IPS-11a (cell line): ENCODE results near the gene CLSTN2.

Experiments used
- H3K4me3 ChIP-seq: one replicate; pipeline ENCODE4 v1.5.1; 2013; ENCODE audit warnings: low read depth, low read length, control low read depth

CLSTN2 gene

GRCh38 chr3:140089403-140090072 is 154.6 kb downstream of the CLSTN2 start:
- no peak overlapping the region for H3K4me3 ChIP-seq

GRCh38 chr3:140091143-140091542 is 156.2 kb downstream of the CLSTN2 start:
- no peak overlapping the region for H3K4me3 ChIP-seq

- H3K4me3 ChIP-seq: no peak overlapping the region
Measured at GRCh38 chr3:140092848-140093536, 158.0 kb downstream of the CLSTN2 start.

- no peak overlapping the region for H3K4me3 ChIP-seq
Measured at GRCh38 chr3:140093742-140094141, 158.8 kb downstream of the CLSTN2 start.

DNA sequence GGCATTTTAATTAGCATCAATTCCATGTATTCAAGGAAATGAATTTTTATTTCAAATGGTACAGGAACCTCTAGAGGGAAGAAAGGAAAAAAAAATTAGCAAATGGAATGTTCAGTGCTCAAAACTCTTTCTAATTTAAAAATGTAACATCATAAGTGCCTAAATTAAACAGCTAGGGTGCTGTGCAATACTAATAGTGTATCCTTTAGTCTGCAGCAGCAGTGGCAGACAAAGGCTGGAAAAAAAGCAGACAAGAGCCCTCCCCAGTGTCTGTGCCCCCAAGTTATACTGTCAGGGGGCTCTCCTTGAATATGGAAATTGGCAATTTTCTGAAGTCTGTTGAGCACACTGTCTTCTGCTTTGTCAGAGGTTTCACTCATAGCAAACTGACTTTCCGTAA is 159.5 kb downstream of the CLSTN2 start:
- no peak overlapping the region for H3K4me3 ChIP-seq

DNA sequence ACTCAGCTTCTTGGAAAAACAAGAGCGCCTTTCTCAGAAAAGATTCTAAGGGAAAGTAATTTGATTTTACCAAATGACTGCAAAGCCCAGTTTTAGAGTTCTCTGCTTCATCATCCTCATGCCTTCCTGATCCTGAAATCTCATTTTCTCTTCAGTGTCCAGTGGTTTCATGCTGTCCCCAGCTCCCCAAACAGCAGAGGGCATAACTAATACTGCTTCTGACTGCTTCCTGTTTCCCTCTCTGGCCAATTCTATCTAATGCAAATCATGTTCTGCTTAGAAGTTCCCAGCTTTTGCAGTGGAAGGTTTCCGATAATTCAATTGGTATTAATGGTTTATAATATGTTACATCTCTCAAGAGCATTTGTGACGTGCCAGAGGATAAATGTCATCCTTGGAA is 161.1 kb downstream of the CLSTN2 start:
- no peak overlapping the region for H3K4me3 ChIP-seq

DNA sequence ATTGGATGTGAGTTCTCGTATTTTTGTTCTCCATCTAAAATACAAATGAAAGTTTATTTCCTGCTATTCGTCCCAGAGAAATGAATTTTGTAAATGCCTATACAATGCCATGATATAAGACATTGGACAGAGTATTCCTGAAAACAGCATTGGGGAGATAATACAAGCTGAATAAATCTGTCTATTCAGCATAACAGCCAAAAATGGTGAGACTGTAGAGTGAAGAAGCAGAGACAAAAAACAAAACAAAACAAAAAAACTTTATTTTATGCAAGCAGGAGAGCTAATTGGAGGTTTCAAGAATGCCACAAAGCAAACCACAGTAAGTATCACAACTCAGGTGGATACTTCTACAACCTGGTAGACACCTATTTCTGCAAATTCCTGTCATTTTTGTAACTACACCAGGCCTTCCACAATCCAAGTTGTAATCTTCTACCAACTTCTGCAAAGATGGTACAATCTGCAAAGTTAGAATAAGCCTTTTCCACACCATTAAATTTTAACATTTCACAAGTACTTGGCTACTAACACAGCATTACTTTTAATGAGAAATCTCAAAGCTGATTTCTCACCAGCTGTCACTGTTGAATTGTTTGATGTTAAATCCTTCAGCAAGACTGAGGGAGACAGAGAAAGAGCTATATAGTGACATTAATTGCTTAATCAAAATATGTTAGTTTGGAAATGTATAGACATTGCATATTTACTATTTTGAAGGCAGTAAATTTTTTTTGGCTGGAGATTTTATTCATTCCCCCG is 163.1 kb downstream of the CLSTN2 start:
- no peak overlapping the region for H3K4me3 ChIP-seq

DNA sequence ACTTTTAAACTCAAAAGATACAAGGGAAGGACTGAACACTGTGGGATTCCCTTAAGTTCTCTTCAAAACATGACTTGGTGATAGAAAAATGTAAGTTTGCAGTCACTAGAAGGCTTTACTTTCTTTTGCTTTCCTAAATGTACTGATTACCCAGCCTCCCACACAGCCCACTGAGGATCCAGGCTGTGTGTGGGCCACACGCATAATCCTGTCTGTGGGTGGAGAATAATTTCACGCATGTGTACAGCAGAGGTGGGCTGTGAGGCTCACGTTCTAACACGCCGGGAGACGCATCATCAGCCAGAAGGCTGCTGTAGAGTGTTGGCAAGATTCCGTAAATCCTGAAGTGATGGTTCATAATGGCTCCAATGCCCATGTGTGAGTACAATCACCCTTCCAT is 165.5 kb downstream of the CLSTN2 start:
- no peak overlapping the region for H3K4me3 ChIP-seq

DNA sequence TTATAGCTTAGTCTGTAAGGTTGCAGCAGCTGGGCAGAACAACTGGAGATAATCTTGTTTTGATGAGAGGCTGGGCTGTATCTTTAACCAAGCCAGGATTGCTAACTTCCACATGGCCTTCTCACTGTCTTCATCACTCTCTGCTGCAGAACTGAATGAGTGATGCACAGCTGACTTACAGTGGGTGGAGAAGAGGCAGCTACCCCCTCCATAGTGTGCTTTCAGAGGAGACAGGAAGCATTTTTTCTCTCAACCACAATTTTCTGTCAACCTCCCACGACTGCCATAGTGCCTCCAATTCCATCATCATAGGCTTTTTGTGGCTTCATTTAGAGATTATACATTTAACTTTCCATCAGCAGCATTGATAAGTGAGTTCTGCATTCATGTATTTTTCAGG is 168.2 kb downstream of the CLSTN2 start:
- no peak overlapping the region for H3K4me3 ChIP-seq

- H3K4me3 ChIP-seq: no peak overlapping the region
Measured at GRCh38 chr3:140103986-140104645, 169.1 kb downstream of the CLSTN2 start.

- H3K4me3 ChIP-seq: no peak overlapping the region
Measured at GRCh38 chr3:140113996-140114788, 179.2 kb downstream of the CLSTN2 start.

GRCh38 chr3:140114789-140115080 is 179.8 kb downstream of the CLSTN2 start:
- no peak overlapping the region for H3K4me3 ChIP-seq

GRCh38 chr3:140117096-140117526 is 182.1 kb downstream of the CLSTN2 start:
- H3K4me3 ChIP-seq: no peak overlapping the region

- H3K4me3 ChIP-seq: no peak overlapping the region
Measured at GRCh38 chr3:140122183-140122582, 187.2 kb downstream of the CLSTN2 start.

- H3K4me3 ChIP-seq: no peak overlapping the region
Measured at GRCh38 chr3:140128217-140128616, 193.2 kb downstream of the CLSTN2 start.

DNA sequence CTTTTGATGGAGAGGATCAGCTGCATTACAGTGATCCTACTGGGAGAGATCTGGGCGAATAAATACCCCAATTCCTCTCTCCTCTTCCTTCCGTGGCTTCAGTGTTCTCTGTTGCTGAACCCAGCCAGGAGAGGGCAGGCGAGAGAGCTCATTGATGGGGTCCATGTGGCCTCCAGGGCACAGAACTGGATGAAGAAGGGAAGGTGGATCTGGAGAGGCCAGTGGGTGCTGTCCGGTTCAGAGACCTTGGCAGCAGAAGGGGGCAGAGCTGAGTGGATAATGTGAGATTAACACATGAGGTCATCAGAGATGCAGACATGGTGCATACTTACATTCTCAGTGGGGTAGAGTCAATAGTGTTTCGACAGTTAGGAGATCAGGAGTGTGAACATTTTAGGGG is 193.6 kb downstream of the CLSTN2 start:
- H3K4me3 ChIP-seq: no peak overlapping the region

- no peak overlapping the region for H3K4me3 ChIP-seq
Measured at GRCh38 chr3:140129768-140130284, 194.8 kb downstream of the CLSTN2 start.

GRCh38 chr3:140131895-140132294 is 196.9 kb downstream of the CLSTN2 start:
- H3K4me3 ChIP-seq: no peak overlapping the region

GRCh38 chr3:140134231-140134965 is 199.4 kb downstream of the CLSTN2 start:
- no peak overlapping the region for H3K4me3 ChIP-seq

DNA sequence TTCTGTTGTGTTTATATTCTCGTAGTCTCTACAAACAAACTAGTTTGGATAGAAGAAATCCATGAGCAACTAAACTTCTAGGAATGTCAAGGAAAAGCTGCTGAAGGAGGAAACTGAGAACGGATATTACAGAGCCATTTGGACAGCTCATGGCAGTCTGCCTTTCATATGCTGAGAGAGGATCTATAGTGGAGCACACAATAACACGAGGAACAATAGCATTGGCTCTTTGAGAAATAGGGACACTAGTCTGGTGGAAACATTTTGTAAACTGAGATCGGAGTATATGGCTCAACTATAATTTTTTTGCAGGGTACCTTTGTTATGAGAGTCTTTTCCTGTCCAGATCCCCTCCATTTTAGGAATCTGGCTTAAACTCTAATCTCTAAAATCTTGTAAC is 200.5 kb downstream of the CLSTN2 start:
- no peak overlapping the region for H3K4me3 ChIP-seq
